NCI-H146 treated with DMSO at 0.1 percent for 48 hours (cell line): Measurements from ENCODE around the gene ROCK2.

Experiments
- DNase-seq: peaks from one replicate; lab custom pipeline; 2025; ENCODE audit not compliant: unreplicated experiment; lab: John Stamatoyannopoulos, UW

ROCK2 gene

GRCh38 chr2:11131166-11131920 lies 213.1 kb downstream of the ROCK2 start:
- DNase-seq: no peak
